GM18517 (cell line): ENCODE data around the gene ZFHX3.

Experiments
- ATAC-seq: cut with Tn5 transposase; IDR thresholded peaks from one replicate; pipeline ENCODE4 v1.9.1; 2021; ENCODE audit warnings: mild to moderate bottlenecking, moderate library complexity; ENCODE audit not compliant: unreplicated experiment

Gene ZFHX3

GRCh38 chr16:72911971-72912370 is 136.0 kb downstream of the ZFHX3 start:
- ATAC-seq = no peak

- ATAC-seq = no peak
Measured at GRCh38 chr16:72910875-72911274, 137.1 kb downstream of the ZFHX3 start.

GRCh38 chr16:72910381-72910780 is 137.5 kb downstream of the ZFHX3 start:
- ATAC-seq = no peak

- ATAC-seq = no peak
Measured at GRCh38 chr16:72909196-72909595, 138.7 kb downstream of the ZFHX3 start.

GRCh38 chr16:72908362-72909167 is 139.4 kb downstream of the ZFHX3 start:
- no peak for ATAC-seq

GRCh38 chr16:72905581-72905980 is 142.3 kb downstream of the ZFHX3 start:
- no peak for ATAC-seq

GRCh38 chr16:72903176-72903575 is 144.8 kb downstream of the ZFHX3 start:
- ATAC-seq = no peak

- no peak for ATAC-seq
Measured at GRCh38 chr16:72902206-72902605, 145.7 kb downstream of the ZFHX3 start.

GRCh38 chr16:72901000-72901627 is 146.8 kb downstream of the ZFHX3 start:
- no peak for ATAC-seq

- no peak for ATAC-seq
Measured at GRCh38 chr16:72898216-72898825, 149.6 kb downstream of the ZFHX3 start.

GRCh38 chr16:72897707-72898106 is 150.2 kb downstream of the ZFHX3 start:
- ATAC-seq = no peak

GRCh38 chr16:72896485-72897118 is 151.3 kb downstream of the ZFHX3 start:
- no peak for ATAC-seq

GRCh38 chr16:72895951-72896350 is 152.0 kb downstream of the ZFHX3 start:
- ATAC-seq = no peak

GRCh38 chr16:72894293-72895151 is 153.4 kb downstream of the ZFHX3 start:
- no peak for ATAC-seq

GRCh38 chr16:72891291-72892227 is 156.4 kb downstream of the ZFHX3 start:
- ATAC-seq = no peak

GRCh38 chr16:72890587-72890986 is 157.3 kb downstream of the ZFHX3 start:
- ATAC-seq = no peak

GRCh38 chr16:72889616-72890582 is 158.0 kb downstream of the ZFHX3 start:
- ATAC-seq = no peak

GRCh38 chr16:72887537-72887936 is 160.4 kb downstream of the ZFHX3 start:
- no peak for ATAC-seq
